Suppressor macrophage treated with lipopolysaccharide for 1 hour (primary cell): ENCODE results near the gene TRIM58.

Source experiments
- DNase-seq, 3 donors: peaks; one replicate each; pipeline ENCODE4 v3.0.0-alpha.2; 2020 to 2022

Gene TRIM58

GRCh38 chr1:247895163-247895637 is 38.2 kb downstream of the TRIM58 start, which contains the start of gene OR2W3:
Gene OR2W3, plus strand, starts transcription at chr1:247895587. Its CDS starts 0 bp downstream, at chr1:247895587.
- no peak for DNase-seq

GRCh38 chr1:247895976-247896375 is 39.0 kb downstream of the TRIM58 start:
- no peak for DNase-seq

GRCh38 chr1:247904122-247904521 is 47.1 kb downstream of the TRIM58 start:
- no peak for DNase-seq

GRCh38 chr1:247905181-247905580 is 48.2 kb downstream of the TRIM58 start:
- no peak for DNase-seq

GRCh38 chr1:247905910-247906503 is 49.0 kb downstream of the TRIM58 start:
- no peak for DNase-seq

GRCh38 chr1:247906504-247907047 is 49.6 kb downstream of the TRIM58 start:
- DNase-seq = peak; percentile 52 to 82 (median 70)

- DNase-seq = no peak
These were observed 51.8 kb downstream of the TRIM58 start for GRCh38 chr1:247908766-247909165.

GRCh38 chr1:247913786-247914185 is 56.8 kb downstream of the TRIM58 start:
- DNase-seq = no peak

GRCh38 chr1:247914941-247915662 is 58.1 kb downstream of the TRIM58 start:
- no peak for DNase-seq

- DNase-seq = no peak
These were observed 63.0 kb downstream of the TRIM58 start, which contains the start of gene OR2T8 for GRCh38 chr1:247919952-247920351. Gene OR2T8, plus strand, starts transcription at chr1:247920252. Its CDS starts 766 bp downstream, at chr1:247921018.

- no peak for DNase-seq
These were observed 67.0 kb downstream of the TRIM58 start for GRCh38 chr1:247923941-247924340.

GRCh38 chr1:247924868-247925267 is 67.9 kb downstream of the TRIM58 start, which contains the start of gene OR2AJ1:
Gene OR2AJ1, plus strand, starts transcription at chr1:247924889. Its CDS starts 8,880 bp downstream, at chr1:247933769.
- no peak for DNase-seq
